Measurements from ENCODE around the gene DMBT1. TPM values are rescaled to one million over a fixed set of nuclear protein-coding genes. Genes with fewer than 3 reads are reported as not detected.

The DMBT1 gene
- total RNA-seq, 1 donor, result not detected

DNA sequence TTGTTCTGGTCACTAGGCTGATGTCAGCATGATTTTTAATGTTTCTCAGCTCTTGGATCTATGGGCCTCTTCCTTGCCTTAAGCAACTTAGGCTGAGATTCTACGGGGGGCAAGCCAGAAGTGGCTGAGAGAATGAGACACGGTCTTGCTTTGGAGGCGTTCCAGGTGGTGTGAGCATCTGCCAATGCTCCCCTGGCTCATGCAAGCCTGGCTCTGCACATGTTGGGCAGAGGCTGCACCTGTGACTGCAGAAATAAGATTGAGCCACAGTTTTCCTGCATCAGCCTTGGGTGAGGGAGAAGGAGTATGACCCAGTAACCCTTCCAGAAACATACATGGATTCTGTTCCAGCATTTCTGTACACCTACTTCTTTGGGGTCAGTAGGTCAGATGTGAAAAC is 97.2 kb downstream of the DMBT1 start:
- no peaks in the 10 kb centered on the region for H3K9me3 ChIP-seq (ENCODE audit: low read depth, low read length)
- H3K27me3 ChIP-seq (ENCODE audit: insufficient read depth, low read length), result no peaks in the 10 kb centered on the region
- H3K4me3 ChIP-seq (ENCODE audit: low read length), result no peak overlapping the region
- H3K4me1 ChIP-seq (ENCODE audit: insufficient read depth, low read length), result no peaks in the 10 kb centered on the region

DNA sequence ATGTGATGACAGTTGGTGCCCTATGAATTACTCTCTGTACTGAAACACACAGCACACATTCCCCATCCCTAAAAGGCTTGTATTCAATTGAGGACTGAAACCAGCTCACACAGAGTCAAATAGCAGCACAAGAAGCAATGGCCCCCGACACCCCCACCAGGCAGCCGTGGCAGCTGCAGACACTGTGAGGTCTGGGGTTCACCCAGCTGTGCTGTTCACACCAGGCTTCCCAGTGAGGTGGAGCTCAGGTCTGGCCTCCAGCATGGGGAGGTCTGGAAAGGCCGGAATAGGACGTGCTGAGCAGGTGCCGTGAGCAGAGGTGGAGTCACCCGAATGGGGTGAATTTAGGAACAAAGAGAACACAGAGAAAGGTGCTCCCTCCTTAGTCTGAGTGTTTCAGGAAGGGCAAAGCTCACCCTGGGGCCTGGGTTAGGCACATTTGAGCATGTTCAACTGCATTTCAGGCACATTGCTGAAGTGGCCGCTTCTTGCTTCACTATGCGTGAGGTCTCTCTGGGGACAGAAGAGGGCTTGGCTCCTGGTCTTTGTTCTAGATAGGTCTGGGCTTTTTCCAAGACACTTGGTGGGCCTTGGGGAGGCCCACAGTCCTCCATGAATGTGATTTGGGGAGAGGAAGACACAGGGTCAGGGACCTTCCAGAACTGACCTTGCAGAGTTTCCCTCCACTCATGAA is 97.9 kb downstream of the DMBT1 start:
- Histone ChIP-seq H3K9me3 (ENCODE audit: low read depth, low read length) (no peaks in the 10 kb centered on the region), H3K4me1 (ENCODE audit: insufficient read depth, low read length) (no peaks in the 10 kb centered on the region), H3K27me3 (ENCODE audit: insufficient read depth, low read length) (no peaks in the 10 kb centered on the region), H3K4me3 (ENCODE audit: low read length) (no peak overlapping the region)

DNA sequence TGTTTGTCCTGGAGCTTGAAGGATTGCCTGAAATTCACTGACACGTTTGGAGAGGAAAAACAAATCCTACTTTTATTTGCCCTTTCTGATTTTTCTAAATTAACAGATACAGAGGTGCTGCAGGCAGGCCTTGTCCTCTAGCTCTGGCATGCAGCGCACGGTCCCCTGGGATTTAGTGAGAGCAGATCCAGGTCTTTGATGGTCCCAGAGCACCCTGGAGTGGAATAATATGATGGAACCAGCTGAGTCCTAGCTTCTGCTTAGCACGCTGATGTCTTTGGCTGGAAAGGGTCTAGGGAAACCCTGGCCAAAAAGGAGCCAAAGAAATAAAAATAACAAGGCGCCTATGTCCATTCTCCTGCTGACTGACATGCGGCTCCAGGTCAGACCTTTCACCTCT is 98.6 kb downstream of the DMBT1 start:
- Histone ChIP-seq H3K4me1 (ENCODE audit: insufficient read depth, low read length) (no peaks in the 10 kb centered on the region), H3K9me3 (ENCODE audit: low read depth, low read length) (no peaks in the 10 kb centered on the region), H3K4me3 (ENCODE audit: low read length) (no peak overlapping the region), H3K27me3 (ENCODE audit: insufficient read depth, low read length) (no peaks in the 10 kb centered on the region)

DNA sequence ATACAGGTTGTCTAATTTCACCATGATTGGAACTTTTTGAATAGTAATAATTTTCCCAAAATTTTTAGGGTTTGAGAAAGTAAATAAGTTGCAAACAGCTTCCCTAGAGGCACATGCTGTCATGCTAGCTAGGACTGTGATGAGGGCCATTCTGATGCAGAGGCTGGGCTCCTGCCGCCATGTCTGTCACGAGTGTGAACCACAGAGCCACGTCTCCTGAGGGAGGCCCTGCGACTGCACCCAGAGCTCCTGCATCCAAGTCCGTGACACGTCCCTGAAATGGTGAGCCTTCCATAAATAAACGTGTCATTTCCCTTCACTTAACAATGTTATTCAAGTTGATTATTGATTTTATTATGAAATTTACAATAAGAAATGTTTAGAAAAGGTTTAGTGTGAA is 99.1 kb downstream of the DMBT1 start:
- Histone ChIP-seq H3K9me3 (ENCODE audit: low read depth, low read length) (no peaks in the 10 kb centered on the region), H3K27me3 (ENCODE audit: insufficient read depth, low read length) (no peaks in the 10 kb centered on the region), H3K4me3 (ENCODE audit: low read length) (no peak overlapping the region)

DNA sequence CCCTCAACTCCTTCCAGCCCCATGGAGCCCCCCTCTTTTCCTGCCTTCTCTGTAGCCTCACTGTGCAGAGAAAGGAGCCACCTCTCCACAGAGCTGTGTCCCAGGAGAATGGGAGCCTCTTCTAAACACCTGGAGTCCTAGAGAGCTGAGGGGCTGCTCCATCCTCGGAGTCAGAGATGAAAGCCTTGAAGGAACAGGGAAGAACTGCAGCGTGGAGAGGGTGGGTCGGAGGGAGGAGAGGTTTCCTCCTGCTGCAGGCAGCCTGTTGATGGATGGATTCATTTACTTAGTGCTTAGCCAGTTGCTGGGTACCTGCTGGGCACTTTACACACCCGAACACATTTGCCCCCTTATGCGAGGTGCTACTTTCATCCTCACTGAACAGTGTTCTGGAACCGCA is 100.1 kb downstream of the DMBT1 start:
- H3K9me3 ChIP-seq (ENCODE audit: low read depth, low read length), result no peaks in the 10 kb centered on the region
- no peak overlapping the region for H3K4me3 ChIP-seq (ENCODE audit: low read length)
- no peaks in the 10 kb centered on the region for H3K4me1 ChIP-seq (ENCODE audit: insufficient read depth, low read length)
- no peaks in the 10 kb centered on the region for H3K27me3 ChIP-seq (ENCODE audit: insufficient read depth, low read length)

More for the DNA sequence above, 99.1 kb downstream of the DMBT1 start:
- no peaks in the 10 kb centered on the region for H3K4me1 ChIP-seq (ENCODE audit: insufficient read depth, low read length)

DNA sequence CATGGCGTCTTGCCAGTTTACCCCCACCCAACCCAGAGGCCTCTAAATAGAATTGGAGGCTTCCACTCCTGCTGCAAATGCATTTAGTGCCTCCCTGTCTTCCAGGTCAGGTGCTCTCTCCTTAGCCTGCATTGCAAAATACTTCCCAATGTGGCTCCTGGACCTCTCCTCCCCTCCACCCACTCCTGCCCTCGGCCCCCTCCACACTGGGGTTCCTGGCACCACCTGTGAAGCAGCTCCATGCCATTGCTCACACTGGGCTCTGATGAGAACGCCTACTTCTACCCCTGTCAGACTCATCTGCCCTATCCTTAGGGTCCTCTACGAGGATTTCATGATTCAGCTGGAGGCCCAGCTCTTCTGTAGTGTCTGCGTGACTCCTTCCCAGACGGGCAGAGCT is 101.7 kb downstream of the DMBT1 start:
- H3K9me3 ChIP-seq (ENCODE audit: low read depth, low read length), result no peaks in the 10 kb centered on the region
- H3K27me3 ChIP-seq (ENCODE audit: insufficient read depth, low read length), result no peaks in the 10 kb centered on the region
- H3K4me3 ChIP-seq (ENCODE audit: low read length), result no peak overlapping the region
- H3K4me1 ChIP-seq (ENCODE audit: insufficient read depth, low read length), result no peaks in the 10 kb centered on the region

DNA sequence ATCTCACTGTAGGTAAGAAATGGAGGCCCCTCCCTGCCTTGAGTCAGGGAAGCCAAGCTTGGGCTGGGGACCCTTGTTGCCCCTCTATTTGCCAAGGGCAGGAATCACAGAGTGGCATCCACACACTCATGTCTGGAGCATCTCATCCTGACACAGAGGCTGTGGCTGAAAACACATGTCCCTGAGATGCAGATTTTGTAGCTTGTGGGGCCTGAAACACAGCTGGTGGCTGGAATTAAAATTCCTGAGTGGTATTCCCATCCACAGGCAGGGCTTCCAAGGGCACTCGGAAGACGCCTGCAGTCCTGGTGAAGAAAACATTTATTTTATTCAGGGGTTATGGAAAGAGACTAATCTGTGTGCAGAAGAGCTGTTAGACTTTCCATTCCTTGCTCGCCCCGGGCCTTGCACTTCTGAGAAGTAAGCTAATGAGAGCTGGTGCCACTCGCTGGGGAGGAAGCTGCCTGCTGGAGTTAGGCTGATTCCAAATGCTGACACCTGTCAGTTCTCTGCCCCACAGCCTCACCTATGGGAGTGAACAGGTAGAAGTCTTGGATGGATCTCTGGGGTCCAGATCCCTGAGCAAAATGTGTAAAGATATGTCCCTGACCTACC is 103.1 kb downstream of the DMBT1 start:
- Histone ChIP-seq H3K4me1 (ENCODE audit: insufficient read depth, low read length) (no peaks in the 10 kb centered on the region), H3K27me3 (ENCODE audit: insufficient read depth, low read length) (no peaks in the 10 kb centered on the region), H3K9me3 (ENCODE audit: low read depth, low read length) (no peaks in the 10 kb centered on the region), H3K4me3 (ENCODE audit: low read length) (no peak overlapping the region)

DNA sequence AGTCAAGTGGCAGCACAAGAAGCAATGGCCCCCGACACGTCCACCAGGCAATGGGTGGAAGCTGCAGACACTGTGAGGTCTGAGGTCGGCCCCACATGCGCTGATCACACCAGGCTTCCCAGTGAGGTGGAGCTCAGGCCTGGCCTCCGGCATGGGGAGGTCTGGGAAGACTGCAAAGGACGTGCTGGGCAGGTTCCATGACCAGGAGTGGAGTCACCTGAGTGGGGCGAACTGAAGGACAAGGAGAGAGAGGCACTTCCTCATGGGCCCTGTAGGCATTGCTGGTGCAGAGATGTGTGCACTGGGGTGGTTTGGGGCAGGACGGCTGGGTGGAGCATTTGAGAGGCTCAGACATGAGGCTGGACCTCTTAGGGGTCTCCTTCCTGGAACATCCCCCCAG is 103.9 kb downstream of the DMBT1 start:
- H3K4me3 ChIP-seq (ENCODE audit: low read length), result no peak overlapping the region
- H3K4me1 ChIP-seq (ENCODE audit: insufficient read depth, low read length), result no peaks in the 10 kb centered on the region
- no peaks in the 10 kb centered on the region for H3K27me3 ChIP-seq (ENCODE audit: insufficient read depth, low read length)
- H3K9me3 ChIP-seq (ENCODE audit: low read depth, low read length), result no peaks in the 10 kb centered on the region

DNA sequence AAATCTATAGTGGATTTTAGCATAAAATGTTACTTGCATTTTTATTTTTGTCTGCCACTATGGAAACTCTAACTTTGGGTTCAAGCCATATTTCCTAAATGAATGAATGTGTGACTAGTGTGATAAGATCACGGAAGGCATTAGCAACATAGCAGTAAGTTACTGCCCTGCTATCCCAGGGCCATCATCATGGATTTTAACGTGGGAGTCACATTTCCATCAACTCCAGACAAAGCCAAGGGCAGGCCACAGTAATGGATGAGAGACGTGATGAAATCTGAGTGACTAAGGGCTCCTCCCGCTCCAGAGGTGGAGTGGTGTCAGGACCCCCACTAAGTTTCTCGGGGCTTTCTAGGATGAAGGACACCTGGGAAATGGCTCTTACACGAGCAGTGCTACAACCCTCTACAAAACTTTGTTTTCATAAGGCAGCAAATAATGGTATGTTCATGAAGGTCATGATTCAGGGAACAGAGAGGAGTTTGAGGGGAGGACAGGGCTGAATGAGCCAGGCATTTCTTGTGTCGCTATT is 104.8 kb downstream of the DMBT1 start:
- no peaks in the 10 kb centered on the region for H3K9me3 ChIP-seq (ENCODE audit: low read depth, low read length)
- H3K4me1 ChIP-seq (ENCODE audit: insufficient read depth, low read length), result no peaks in the 10 kb centered on the region
- H3K4me3 ChIP-seq (ENCODE audit: low read length), result no peak overlapping the region
- no peaks in the 10 kb centered on the region for H3K27me3 ChIP-seq (ENCODE audit: insufficient read depth, low read length)

DNA sequence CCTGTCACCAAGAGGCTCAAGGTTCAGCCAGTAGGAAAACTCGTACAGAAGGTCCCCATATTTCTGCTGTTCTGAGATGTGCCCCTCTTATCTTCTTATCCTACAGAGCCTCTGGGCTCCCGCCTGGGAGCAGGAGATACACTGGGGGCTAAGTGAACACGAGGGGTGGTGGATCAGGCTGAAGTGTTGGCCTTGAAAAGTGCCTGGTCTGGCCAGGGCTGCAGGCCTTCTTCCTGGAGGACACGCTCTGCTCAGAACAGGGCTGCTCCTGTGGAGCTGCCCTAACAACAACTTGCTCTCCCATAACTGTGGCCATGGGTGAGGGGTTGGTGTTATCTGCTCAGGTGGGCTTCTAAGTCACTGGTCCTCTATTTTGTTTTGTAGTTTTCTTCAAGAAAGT is 105.4 kb downstream of the DMBT1 start:
- Histone ChIP-seq H3K4me1 (ENCODE audit: insufficient read depth, low read length) (no peaks in the 10 kb centered on the region), H3K4me3 (ENCODE audit: low read length) (no peak overlapping the region), H3K27me3 (ENCODE audit: insufficient read depth, low read length) (no peaks in the 10 kb centered on the region), H3K9me3 (ENCODE audit: low read depth, low read length) (no peaks in the 10 kb centered on the region)

DNA sequence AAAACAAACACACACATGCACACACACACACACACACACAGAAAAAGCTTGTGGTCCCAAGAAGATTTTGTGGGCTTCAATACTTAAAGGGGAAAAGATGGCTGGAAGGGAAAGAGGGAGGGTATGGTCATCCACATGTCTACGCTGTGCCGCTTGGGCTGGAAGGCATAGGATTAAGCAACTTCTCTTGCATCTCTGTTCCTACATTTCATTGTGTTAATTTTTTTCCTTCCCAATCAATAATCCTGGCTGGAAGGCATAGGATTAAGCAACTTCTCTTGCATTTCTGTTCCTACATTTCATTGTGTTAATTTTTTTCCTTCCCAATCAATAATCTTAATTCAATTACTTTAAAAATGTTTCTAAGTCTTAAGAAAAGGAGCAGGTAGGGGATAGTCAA is 108.5 kb downstream of the DMBT1 start:
- H3K4me1 ChIP-seq (ENCODE audit: insufficient read depth, low read length), result no peaks in the 10 kb centered on the region
- H3K9me3 ChIP-seq (ENCODE audit: low read depth, low read length), result no peaks in the 10 kb centered on the region
- H3K4me3 ChIP-seq (ENCODE audit: low read length), result no peak overlapping the region
- no peaks in the 10 kb centered on the region for H3K27me3 ChIP-seq (ENCODE audit: insufficient read depth, low read length)

DNA sequence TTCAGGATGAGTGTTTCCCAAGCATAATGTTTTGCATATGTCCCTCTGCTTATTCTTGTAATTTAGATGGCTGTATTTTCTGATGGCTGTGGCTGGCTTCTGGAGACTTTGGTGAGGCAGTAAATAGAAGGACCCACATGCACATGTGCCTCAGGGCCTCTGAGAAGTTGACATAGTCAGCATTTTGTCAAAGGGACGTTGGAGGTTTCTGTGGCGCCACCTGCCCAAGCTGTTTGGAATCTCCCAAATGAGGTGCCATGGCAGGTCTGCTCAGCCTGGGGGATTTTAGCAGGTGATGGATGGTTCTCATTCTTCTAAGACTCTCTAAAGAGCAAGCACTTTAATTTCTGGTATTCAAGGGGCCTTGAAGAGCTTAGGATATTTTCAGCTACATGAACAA is 109.3 kb downstream of the DMBT1 start:
- H3K27me3 ChIP-seq (ENCODE audit: insufficient read depth, low read length), result no peaks in the 10 kb centered on the region
- H3K4me3 ChIP-seq (ENCODE audit: low read length), result no peak overlapping the region
- H3K9me3 ChIP-seq (ENCODE audit: low read depth, low read length), result no peaks in the 10 kb centered on the region
- H3K4me1 ChIP-seq (ENCODE audit: insufficient read depth, low read length), result no peaks in the 10 kb centered on the region

DNA sequence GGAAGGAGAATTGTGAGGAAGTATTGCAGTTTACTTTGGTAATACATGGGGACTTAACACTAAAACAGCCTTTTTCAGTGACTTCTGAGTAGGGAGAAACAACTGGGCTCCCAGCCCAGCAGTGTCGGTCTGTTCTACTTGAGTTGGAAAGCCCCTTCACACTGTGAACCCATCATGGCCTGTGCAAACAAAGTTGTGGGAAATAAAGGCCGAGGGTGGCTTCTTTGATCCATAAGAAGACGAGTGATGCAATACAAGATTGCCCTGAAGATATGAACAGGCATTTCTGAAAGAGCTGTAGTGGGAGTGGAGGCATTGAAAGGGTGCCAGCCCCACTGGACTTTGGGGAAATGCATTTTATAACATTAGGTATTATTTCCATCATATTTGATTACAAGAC is 110.8 kb downstream of the DMBT1 start:
- H3K27me3 ChIP-seq (ENCODE audit: insufficient read depth, low read length), result no peaks in the 10 kb centered on the region
- H3K4me3 ChIP-seq (ENCODE audit: low read length), result no peak overlapping the region
- no peaks in the 10 kb centered on the region for H3K4me1 ChIP-seq (ENCODE audit: insufficient read depth, low read length)
- no peaks in the 10 kb centered on the region for H3K9me3 ChIP-seq (ENCODE audit: low read depth, low read length)

DNA sequence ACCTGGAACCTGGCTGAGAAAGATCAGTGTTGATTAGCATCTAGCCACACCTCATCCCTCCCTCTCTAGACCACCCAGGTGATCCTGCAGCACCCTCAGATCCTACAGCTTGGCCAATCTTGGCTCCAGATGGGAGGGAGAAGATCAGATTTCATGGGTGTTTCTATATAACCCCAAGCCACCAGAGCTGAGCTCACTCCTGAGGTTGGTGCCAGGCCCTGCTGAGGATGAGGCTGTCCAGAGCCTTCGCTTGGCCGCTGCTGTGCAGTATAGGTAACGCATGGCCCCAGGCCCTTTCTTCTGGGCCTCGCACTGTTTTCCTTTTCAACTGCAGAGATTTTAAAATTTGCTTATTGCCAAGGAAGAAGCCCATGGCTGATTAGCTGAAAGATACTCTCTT is 112.1 kb downstream of the DMBT1 start:
- Histone ChIP-seq H3K9me3 (ENCODE audit: low read depth, low read length) (no peaks in the 10 kb centered on the region), H3K4me3 (ENCODE audit: low read length) (no peak overlapping the region), H3K4me1 (ENCODE audit: insufficient read depth, low read length) (no peaks in the 10 kb centered on the region), H3K27me3 (ENCODE audit: insufficient read depth, low read length) (no peaks in the 10 kb centered on the region)

DNA sequence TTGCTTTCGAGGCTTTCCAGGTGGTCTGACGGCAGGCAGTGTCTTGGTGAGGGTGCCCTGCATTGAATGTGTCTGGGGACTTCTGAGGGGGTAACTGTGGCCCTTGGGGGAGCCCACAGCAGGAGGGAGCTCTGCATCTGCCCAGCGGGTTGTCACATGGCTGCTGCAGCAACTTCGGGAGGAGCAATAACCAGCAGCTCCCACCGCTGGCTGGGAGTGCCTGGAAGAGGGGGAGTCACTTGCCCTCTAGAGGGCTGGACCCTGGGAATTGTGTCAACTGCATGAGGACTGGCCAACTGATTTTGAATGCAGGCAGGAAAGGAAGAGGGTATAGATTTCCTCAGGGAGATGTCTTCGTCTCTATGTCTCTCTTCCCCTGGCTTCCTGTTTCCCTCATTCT is 112.7 kb downstream of the DMBT1 start:
- H3K4me1 ChIP-seq (ENCODE audit: insufficient read depth, low read length), result no peaks in the 10 kb centered on the region
- H3K9me3 ChIP-seq (ENCODE audit: low read depth, low read length), result no peaks in the 10 kb centered on the region
- H3K4me3 ChIP-seq (ENCODE audit: low read length), result no peak overlapping the region
- no peaks in the 10 kb centered on the region for H3K27me3 ChIP-seq (ENCODE audit: insufficient read depth, low read length)

DNA sequence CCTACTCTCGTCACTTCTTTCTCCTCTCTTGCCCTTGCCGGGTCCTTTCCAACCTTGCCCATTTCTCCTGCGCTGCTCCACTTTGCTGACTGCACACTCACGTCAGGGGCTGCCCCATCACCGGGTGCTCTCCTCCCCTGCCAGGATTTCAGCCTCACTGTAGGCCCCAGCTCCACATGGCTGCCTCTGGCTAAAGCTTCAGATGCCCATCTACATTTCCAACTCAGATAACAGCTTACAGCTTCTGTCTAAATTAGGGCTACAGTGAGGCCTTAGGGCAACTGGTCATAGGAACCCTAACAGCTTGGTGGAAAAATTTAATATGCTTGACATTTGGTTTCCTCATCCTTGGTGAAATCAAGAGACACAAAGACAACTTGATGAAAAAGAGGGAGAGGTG is 113.2 kb downstream of the DMBT1 start:
- Histone ChIP-seq H3K4me1 (ENCODE audit: insufficient read depth, low read length) (no peaks in the 10 kb centered on the region), H3K9me3 (ENCODE audit: low read depth, low read length) (no peaks in the 10 kb centered on the region), H3K4me3 (ENCODE audit: low read length) (no peak overlapping the region), H3K27me3 (ENCODE audit: insufficient read depth, low read length) (no peaks in the 10 kb centered on the region)
